ENCODE data around the gene SPTBN1. TPM values are rescaled to one million over a fixed set of nuclear protein-coding genes. Genes with fewer than 3 reads are reported as not detected.

Gene SPTBN1
- total RNA-seq, 2 donors from 2014 or later = 179 to 194 TPM

DNA sequence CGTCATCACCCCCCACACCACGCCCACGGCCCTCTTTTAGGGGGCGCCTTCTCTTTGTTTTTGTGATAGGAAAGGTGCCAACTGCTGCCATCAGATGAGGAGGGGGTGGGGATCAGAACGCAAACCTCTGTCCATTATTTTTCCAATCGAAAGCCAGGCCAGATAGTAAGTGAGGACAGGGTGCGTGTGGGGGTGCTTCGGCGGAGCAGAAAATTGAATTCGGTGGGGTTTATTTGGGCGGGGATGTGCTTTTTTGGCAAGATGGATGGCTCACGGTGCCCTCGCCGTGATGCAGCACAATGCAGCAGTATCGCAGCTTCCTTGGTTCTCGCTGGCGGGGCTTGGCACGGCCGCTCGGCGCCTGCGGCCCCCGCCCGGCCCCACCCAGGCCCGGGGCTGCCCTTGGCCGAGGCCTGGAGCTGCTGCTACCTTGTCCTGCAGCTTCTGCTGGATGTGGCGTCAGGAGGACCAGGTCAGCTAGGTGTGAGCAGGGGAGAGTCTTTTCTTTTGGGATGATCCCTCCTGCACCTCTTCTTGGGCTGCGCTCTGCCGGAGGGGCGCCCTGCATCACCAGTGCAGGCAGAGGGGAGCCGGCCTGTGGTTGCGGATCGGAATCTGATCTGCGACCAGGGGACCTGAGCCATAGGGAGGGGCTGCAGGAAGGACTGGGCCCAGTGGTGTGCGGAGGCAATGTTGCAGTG lies 1.3 kb downstream of the SPTBN1 start:
- Histone ChIP-seq H3K36me3 (ENCODE audit: control insufficient read depth, insufficient read depth, low read length) (no peaks in the 10 kb centered on the region), H3K27ac (ENCODE audit: low read depth, low read length) (no peak overlapping the region), H3K4me1 (ENCODE audit: control insufficient read depth, insufficient read depth, low read length) (peaks cover 7% of the 10 kb centered on the region), H3K4me3 (ENCODE audit: low read length) (peak overlapping the region; percentile 88), H3K9ac (ENCODE audit: extremely low read depth, low read length, poor library complexity, severe bottlenecking) (peak overlapping the region; percentile 39), H3K9me3 (ENCODE audit: control insufficient read depth, low read length) (no peaks in the 10 kb centered on the region), H3K27me3 (ENCODE audit: control insufficient read depth, insufficient read depth, low read length, poor library complexity, severe bottlenecking) (peaks cover 6% of the 10 kb centered on the region)
- TF ChIP-seq, protein P1, sequence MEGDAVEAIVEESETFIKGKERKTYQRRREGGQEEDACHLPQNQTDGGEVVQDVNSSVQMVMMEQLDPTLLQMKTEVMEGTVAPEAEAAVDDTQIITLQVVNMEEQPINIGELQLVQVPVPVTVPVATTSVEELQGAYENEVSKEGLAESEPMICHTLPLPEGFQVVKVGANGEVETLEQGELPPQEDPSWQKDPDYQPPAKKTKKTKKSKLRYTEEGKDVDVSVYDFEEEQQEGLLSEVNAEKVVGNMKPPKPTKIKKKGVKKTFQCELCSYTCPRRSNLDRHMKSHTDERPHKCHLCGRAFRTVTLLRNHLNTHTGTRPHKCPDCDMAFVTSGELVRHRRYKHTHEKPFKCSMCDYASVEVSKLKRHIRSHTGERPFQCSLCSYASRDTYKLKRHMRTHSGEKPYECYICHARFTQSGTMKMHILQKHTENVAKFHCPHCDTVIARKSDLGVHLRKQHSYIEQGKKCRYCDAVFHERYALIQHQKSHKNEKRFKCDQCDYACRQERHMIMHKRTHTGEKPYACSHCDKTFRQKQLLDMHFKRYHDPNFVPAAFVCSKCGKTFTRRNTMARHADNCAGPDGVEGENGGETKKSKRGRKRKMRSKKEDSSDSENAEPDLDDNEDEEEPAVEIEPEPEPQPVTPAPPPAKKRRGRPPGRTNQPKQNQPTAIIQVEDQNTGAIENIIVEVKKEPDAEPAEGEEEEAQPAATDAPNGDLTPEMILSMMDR (conservative IDR thresholded peaks at IDR 0.05) = no peak
- Mint-ChIP-seq H3K9me3 (no peaks in the 10 kb centered on the region), H3K36me3 (ENCODE audit: low read depth) (no peaks in the 10 kb centered on the region), H3K27ac (peak overlapping the region; percentile 76), H3K4me3 (peak overlapping the region; percentile 82), H3K27me3 (ENCODE audit: insufficient read depth) (peaks cover 20% of the 10 kb centered on the region), H3K4me1 (peaks cover 19% of the 10 kb centered on the region)
- DNase-seq = peak; percentile 85
- WGBS, 2 experiments (ENCODE audit: insufficient coverage in 1 of 2, insufficient read length in 1 of 2) = 3% methylated on average over 10 to 35 of the region's 35 CpGs

- WGBS, 2 experiments (ENCODE audit: insufficient coverage in 1 of 2, insufficient read length in 1 of 2) = 60 to 100% methylated on average over 1 to 2 of the region's 2 CpGs
- H3K27me3 ChIP-seq (ENCODE audit: control insufficient read depth, insufficient read depth, low read length, poor library complexity, severe bottlenecking) = peaks cover 6% of the 10 kb centered on the region
- no peaks in the 10 kb centered on the region for H3K9me3 ChIP-seq (ENCODE audit: control insufficient read depth, low read length)
- no peak overlapping the region for H3K4me3 ChIP-seq (ENCODE audit: low read length)
- no peak for DNase-seq
- peaks cover 16% of the 10 kb centered on the region for H3K4me1 Mint-ChIP-seq
- TF ChIP-seq, protein P1 (conservative IDR thresholded peaks at IDR 0.05) = no peak
- H3K27me3 Mint-ChIP-seq (ENCODE audit: insufficient read depth) = peaks cover 20% of the 10 kb centered on the region
- no peaks in the 10 kb centered on the region for H3K9me3 Mint-ChIP-seq
- peaks cover 7% of the 10 kb centered on the region for H3K4me1 ChIP-seq (ENCODE audit: control insufficient read depth, insufficient read depth, low read length)
- no peak overlapping the region for H3K9ac ChIP-seq (ENCODE audit: extremely low read depth, low read length, poor library complexity, severe bottlenecking)
- H3K27ac Mint-ChIP-seq = no peak overlapping the region
- no peak overlapping the region for H3K4me3 Mint-ChIP-seq
- no peaks in the 10 kb centered on the region for H3K36me3 ChIP-seq (ENCODE audit: control insufficient read depth, insufficient read depth, low read length)
- no peak overlapping the region for H3K27ac ChIP-seq (ENCODE audit: low read depth, low read length)
- H3K36me3 Mint-ChIP-seq (ENCODE audit: low read depth) = no peaks in the 10 kb centered on the region
Observed at GRCh38 chr2:54459037-54459441, 2.9 kb downstream of the SPTBN1 start.

- no peak overlapping the region for H3K9ac ChIP-seq (ENCODE audit: extremely low read depth, low read length, poor library complexity, severe bottlenecking)
- peaks cover 6% of the 10 kb centered on the region for H3K27me3 ChIP-seq (ENCODE audit: control insufficient read depth, insufficient read depth, low read length, poor library complexity, severe bottlenecking)
- Mint-ChIP-seq H3K9me3 (no peaks in the 10 kb centered on the region), H3K4me1 (peaks cover 5% of the 10 kb centered on the region), H3K27ac (no peak overlapping the region), H3K27me3 (ENCODE audit: insufficient read depth) (peaks cover 17% of the 10 kb centered on the region), H3K4me3 (no peak overlapping the region), H3K36me3 (ENCODE audit: low read depth) (no peaks in the 10 kb centered on the region)
- 98 to 100% methylated on average over 2 to 4 of the region's 4 CpGs for WGBS, 2 experiments (ENCODE audit: insufficient coverage in 1 of 2, insufficient read length in 1 of 2)
- no peak for DNase-seq
- H3K36me3 ChIP-seq (ENCODE audit: control insufficient read depth, insufficient read depth, low read length) = no peaks in the 10 kb centered on the region
- no peak overlapping the region for H3K4me3 ChIP-seq (ENCODE audit: low read length)
- TF ChIP-seq, protein P1 (conservative IDR thresholded peaks at IDR 0.05) = no peak
- no peaks in the 10 kb centered on the region for H3K4me1 ChIP-seq (ENCODE audit: control insufficient read depth, insufficient read depth, low read length)
- no peaks in the 10 kb centered on the region for H3K9me3 ChIP-seq (ENCODE audit: control insufficient read depth, low read length)
- no peak overlapping the region for H3K27ac ChIP-seq (ENCODE audit: low read depth, low read length)
Observed at GRCh38 chr2:54461261-54461660, 5.1 kb downstream of the SPTBN1 start.

All from endodermal cell (in vitro differentiated cells).